Hepatocyte (in vitro differentiated cells): ENCODE results near the gene DNAJC16. TPM values are rescaled to one million over a fixed set of nuclear protein-coding genes. Genes with fewer than 3 reads are reported as not detected.

Experiments used
- DNase-seq: peaks from one replicate; pipeline ENCODE4 v3.0.0-alpha.2; 2016; ENCODE audit warnings: low spot score
- H2AFZ ChIP-seq: fragments of 200-600 bp; sonication (generic); 2 replicates; pipeline ENCODE4 v1.6.0; 2016; ENCODE audit warnings: antibody characterized with exemption, mild to moderate bottlenecking
- H3K27ac ChIP-seq: fragments of 200-600 bp; sonication (generic); 2 replicates; pipeline ENCODE4 v1.5.1; 2016; ENCODE audit warnings: mild to moderate bottlenecking
- H3K27me3 ChIP-seq: fragments of 200-600 bp; sonication (generic); 2 replicates; pipeline ENCODE4 v1.6.1; 2016
- H3K36me3 ChIP-seq: fragments of 200-600 bp; sonication (generic); replicated peaks from 2 replicates; pipeline ENCODE4 v1.5.1; 2016; ENCODE audit warnings: low read depth; ENCODE audit not compliant: insufficient read depth
- H3K4me1 ChIP-seq: fragments of 200-600 bp; sonication (generic); 2 replicates; pipeline ENCODE4 v1.5.1; 2016; ENCODE audit warnings: mild to moderate bottlenecking, moderate library complexity; ENCODE audit not compliant: insufficient read depth
- H3K4me2 ChIP-seq: fragments of 200-600 bp; sonication (generic); 2 replicates; pipeline ENCODE4 v1.6.0; 2016
- H3K4me3 ChIP-seq: fragments of 200-600 bp; sonication (generic); 2 replicates; pipeline ENCODE4 v1.5.1; 2016; ENCODE audit warnings: mild to moderate bottlenecking
- H3K79me2 ChIP-seq: fragments of 200-600 bp; sonication (generic); 2 replicates; pipeline ENCODE4 v1.6.0; 2017; ENCODE audit warnings: mild to moderate bottlenecking
- H3K9me2 ChIP-seq: fragments of 200-600 bp; sonication (generic); replicated peaks from 2 replicates; pipeline ENCODE4 v1.6.0; 2017; ENCODE audit warnings: mild to moderate bottlenecking; ENCODE audit not compliant: insufficient read depth
- H3K9me3 ChIP-seq: fragments of 200-600 bp; sonication (generic); 2 replicates; pipeline ENCODE4 v1.5.1; 2016; ENCODE audit warnings: low read depth, mild to moderate bottlenecking
- H4K20me1 ChIP-seq: fragments of 200-600 bp; sonication (generic); 2 replicates; pipeline ENCODE4 v1.6.0; 2016; ENCODE audit warnings: mild to moderate bottlenecking; ENCODE audit not compliant: insufficient read depth, poor library complexity, severe bottlenecking
- CTCF ChIP-seq: fragments of 200-600 bp; sonication (generic); IDR thresholded peaks from 2 replicates; pipeline ENCODE4 v1.5.1; 2016; ENCODE audit warnings: antibody characterized with exemption, mild to moderate bottlenecking; ENCODE audit not compliant: poor library complexity
- EZH2 ChIP-seq: fragments of 200-600 bp; sonication (generic); IDR thresholded peaks from 2 replicates; pipeline ENCODE4 v1.6.1; 2016; ENCODE audit warnings: antibody characterized with exemption, mild to moderate bottlenecking, borderline replicate concordance
- EZH2phosphoT487 ChIP-seq: fragments of 200-600 bp; sonication (generic); IDR thresholded peaks from one replicate; pipeline ENCODE4 v1.6.1; 2018; ENCODE audit warnings: antibody characterized with exemption, mild to moderate bottlenecking, low read depth, moderate library complexity; ENCODE audit not compliant: unreplicated experiment, severe bottlenecking
- WGBS: methylation state at CpG from one replicate; pipeline ENCODE4 v1.1.6; 2016; ENCODE audit warnings: low lambda C conversion rate; ENCODE audit errors: missing lambda C conversion rate; 5-methylcytosine and 5-hydroxymethylcytosine counted together
- polyA plus RNA-seq: library from polyadenylated mRNA; unstranded; fragments of >200 nt; fragmentation: Nextera tagmentation; extraction: Ambion mirVana; gene quantifications from 2 replicates; pipeline ENCODE4 v1.2.1, GENCODE V29; 2016
- total RNA-seq: library from RNA; depleted of rRNA; stranded (reverse); fragments of >200 nt; gene quantifications from 2 replicates; pipeline ENCODE4 v1.2.3, GENCODE V29; 2014

The DNAJC16 gene
- total and polyA plus RNA-seq, 2 experiments from 2014 or later = 9.6 to 21.1 TPM

GRCh38 chr1:15492596-15492995 lies 34.1 kb upstream of the DNAJC16 start:
- no peak for DNase-seq
- WGBS = 45% methylated on average over 5 of the region's 5 CpGs
- Histone ChIP-seq H3K9me2 (no peaks in the 10 kb centered on the region), H3K4me2 (no peak overlapping the region), H3K27me3 (no peaks in the 10 kb centered on the region), H2AFZ (no peak overlapping the region), H3K4me3 (no peak overlapping the region), H4K20me1 (no peaks in the 10 kb centered on the region), H3K9me3 (no peaks in the 10 kb centered on the region), H3K4me1 (no peaks in the 10 kb centered on the region), H3K79me2 (no peaks in the 10 kb centered on the region), H3K27ac (no peak overlapping the region), H3K36me3 (no peaks in the 10 kb centered on the region)
- TF ChIP-seq EZH2phosphoT487 (no peak), CTCF (no peak), EZH2 (no peak)

GRCh38 chr1:15493869-15494390 lies 32.7 kb upstream of the DNAJC16 start:
- Histone ChIP-seq H3K9me2 (no peaks in the 10 kb centered on the region), H2AFZ (no peak overlapping the region), H3K27ac (no peak overlapping the region), H3K27me3 (no peaks in the 10 kb centered on the region), H3K79me2 (no peaks in the 10 kb centered on the region), H4K20me1 (no peaks in the 10 kb centered on the region), H3K36me3 (no peaks in the 10 kb centered on the region), H3K9me3 (no peaks in the 10 kb centered on the region), H3K4me1 (no peaks in the 10 kb centered on the region), H3K4me2 (no peak overlapping the region), H3K4me3 (no peak overlapping the region)
- 95% methylated on average over 9 of the region's 9 CpGs for WGBS
- DNase-seq = no peak
- TF ChIP-seq EZH2 (no peak), EZH2phosphoT487 (no peak), CTCF (no peak)

GRCh38 chr1:15500184-15501178 lies 26.2 kb upstream of the DNAJC16 start:
- no peaks in the 10 kb centered on the region for H4K20me1 ChIP-seq
- H3K27ac ChIP-seq = no peak overlapping the region
- 69% methylated on average over 18 of the region's 19 CpGs for WGBS
- no peak overlapping the region for H3K4me3 ChIP-seq
- no peaks in the 10 kb centered on the region for H3K79me2 ChIP-seq
- no peaks in the 10 kb centered on the region for H3K36me3 ChIP-seq
- no peak for DNase-seq
- TF ChIP-seq EZH2phosphoT487 (no peak), CTCF (no peak), EZH2 (no peak)
- no peaks in the 10 kb centered on the region for H3K9me2 ChIP-seq
- H3K4me2 ChIP-seq = no peak overlapping the region
- no peaks in the 10 kb centered on the region for H3K9me3 ChIP-seq
- H3K27me3 ChIP-seq = no peaks in the 10 kb centered on the region
- H3K4me1 ChIP-seq = no peaks in the 10 kb centered on the region
- H2AFZ ChIP-seq = no peak overlapping the region
